Right atrium auricular region (tissue), 2 donors: ENCODE measurements around the gene NR3C2. TPM values are rescaled to one million over a fixed set of nuclear protein-coding genes. Genes with fewer than 3 reads are reported as not detected.

Experiments used
- DNase-seq: peaks from one replicate; pipeline ENCODE4 v3.0.0-alpha.2; 2019; ENCODE audit warnings: low spot score
- H3K27ac ChIP-seq, 2 donors: fragments of 200-600 bp; sonication (generic); 1 replicate in 1 of 2; 2 replicates in 1 of 2; pipeline ENCODE4 v1.5.1; 2016 to 2019
- H3K27me3 ChIP-seq, 2 donors: fragments of 200-600 bp; sonication (generic); one replicate each; pipeline versions ENCODE4 v1.5.1 to v1.6.0; 2017 to 2019
- H3K36me3 ChIP-seq: fragments of 200-600 bp; sonication (generic); one replicate; pipeline ENCODE4 v1.5.1; 2016
- H3K4me1 ChIP-seq, 2 donors: fragments of 200-600 bp; sonication (generic); one replicate each; pipeline versions ENCODE4 v1.5.1 to v1.6.0; 2017 to 2019
- H3K4me3 ChIP-seq, 2 donors: fragments of 200-600 bp; sonication (generic); 1 replicate in 1 of 2; 2 replicates in 1 of 2; pipeline ENCODE4 v1.5.1; 2017 to 2019; ENCODE audit warnings: mild to moderate bottlenecking in 1 of 2, moderate library complexity in 1 of 2
- H3K9me3 ChIP-seq, 2 donors: fragments of 200-600 bp; sonication (generic); one replicate each; pipeline ENCODE4 v1.5.1; 2019
- total RNA-seq, 2 donors: library from RNA; depleted of rRNA; stranded (reverse); fragments of >200 nt; gene quantifications; one replicate each; pipeline ENCODE4 v1.1.0, GENCODE V29; 2016
- TF ChIP-seq, protein P1 (sequence below), 2 donors: fragments of 200-600 bp; sonication (generic); IDR thresholded peaks; one replicate each; pipeline ENCODE4 v1.5.1; 2019; ENCODE audit warnings: antibody characterized with exemption in 2 of 2

The NR3C2 gene
- total RNA-seq, 2 donors from 2014 or later: 15.7 to 39.9 TPM

DNA sequence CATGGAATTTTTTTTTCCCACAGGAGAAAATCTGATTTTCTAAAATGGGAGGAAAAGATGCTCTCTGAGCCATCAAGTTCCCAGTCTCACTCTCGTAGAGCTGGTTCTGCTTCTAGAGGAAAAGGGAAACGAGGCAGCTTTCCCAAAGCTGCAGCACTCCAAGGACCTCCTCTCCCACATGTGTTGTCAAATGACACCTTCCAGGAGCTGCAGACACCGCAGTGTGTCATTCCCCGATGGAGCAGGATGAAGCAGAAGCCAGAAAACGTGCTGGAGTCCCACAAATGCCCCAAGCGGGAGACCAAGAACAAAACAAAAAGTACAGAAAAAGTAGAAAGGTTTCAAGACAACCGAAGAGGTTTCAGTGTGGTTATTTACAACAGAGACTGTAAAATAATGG, 362.3 kb downstream of the NR3C2 start:
- TF ChIP-seq, protein P1, sequence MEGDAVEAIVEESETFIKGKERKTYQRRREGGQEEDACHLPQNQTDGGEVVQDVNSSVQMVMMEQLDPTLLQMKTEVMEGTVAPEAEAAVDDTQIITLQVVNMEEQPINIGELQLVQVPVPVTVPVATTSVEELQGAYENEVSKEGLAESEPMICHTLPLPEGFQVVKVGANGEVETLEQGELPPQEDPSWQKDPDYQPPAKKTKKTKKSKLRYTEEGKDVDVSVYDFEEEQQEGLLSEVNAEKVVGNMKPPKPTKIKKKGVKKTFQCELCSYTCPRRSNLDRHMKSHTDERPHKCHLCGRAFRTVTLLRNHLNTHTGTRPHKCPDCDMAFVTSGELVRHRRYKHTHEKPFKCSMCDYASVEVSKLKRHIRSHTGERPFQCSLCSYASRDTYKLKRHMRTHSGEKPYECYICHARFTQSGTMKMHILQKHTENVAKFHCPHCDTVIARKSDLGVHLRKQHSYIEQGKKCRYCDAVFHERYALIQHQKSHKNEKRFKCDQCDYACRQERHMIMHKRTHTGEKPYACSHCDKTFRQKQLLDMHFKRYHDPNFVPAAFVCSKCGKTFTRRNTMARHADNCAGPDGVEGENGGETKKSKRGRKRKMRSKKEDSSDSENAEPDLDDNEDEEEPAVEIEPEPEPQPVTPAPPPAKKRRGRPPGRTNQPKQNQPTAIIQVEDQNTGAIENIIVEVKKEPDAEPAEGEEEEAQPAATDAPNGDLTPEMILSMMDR (IDR thresholded peaks at IDR 0.05): no peak
- Histone ChIP-seq H3K4me3 (no peak overlapping the region), H3K36me3 (peaks cover 35% of the 10 kb centered on the region), H3K9me3 (peaks cover 0 to 7% of the 10 kb centered on the region in 2 donors), H3K27ac (no peak overlapping the region), H3K4me1 (peaks cover 0 to 6% of the 10 kb centered on the region in 2 donors), H3K27me3 (no peaks in the 10 kb centered on the region)
- DNase-seq: no peak

DNA sequence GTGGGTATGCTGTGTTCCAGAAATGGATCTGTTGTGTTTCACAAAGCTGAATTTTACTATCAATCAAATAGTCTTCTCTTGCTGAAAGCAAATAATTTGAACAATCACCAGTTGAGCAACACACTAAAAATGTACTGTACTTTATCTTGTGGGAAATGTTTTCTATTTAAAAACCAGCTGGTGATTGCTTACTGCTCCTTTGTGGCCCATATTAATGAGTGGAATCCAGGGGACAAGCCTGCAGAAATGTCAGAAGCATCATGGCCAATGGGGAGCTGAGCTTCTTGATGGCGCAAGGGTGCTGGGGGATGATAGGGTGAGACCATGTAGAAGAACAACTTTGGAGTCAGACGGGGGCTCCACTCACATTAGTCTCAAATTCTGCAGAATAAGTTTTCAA, 364.2 kb downstream of the NR3C2 start:
- no peak overlapping the region for H3K4me3 ChIP-seq
- no peak overlapping the region for H3K27ac ChIP-seq
- peaks cover 0 to 6% of the 10 kb centered on the region in 2 donors for H3K4me1 ChIP-seq
- TF ChIP-seq, protein P1 (IDR thresholded peaks at IDR 0.05): no peak
- DNase-seq: no peak
- no peaks in the 10 kb centered on the region for H3K27me3 ChIP-seq
- peaks cover 0 to 11% of the 10 kb centered on the region in 2 donors for H3K9me3 ChIP-seq
- peaks cover 42% of the 10 kb centered on the region for H3K36me3 ChIP-seq

DNA sequence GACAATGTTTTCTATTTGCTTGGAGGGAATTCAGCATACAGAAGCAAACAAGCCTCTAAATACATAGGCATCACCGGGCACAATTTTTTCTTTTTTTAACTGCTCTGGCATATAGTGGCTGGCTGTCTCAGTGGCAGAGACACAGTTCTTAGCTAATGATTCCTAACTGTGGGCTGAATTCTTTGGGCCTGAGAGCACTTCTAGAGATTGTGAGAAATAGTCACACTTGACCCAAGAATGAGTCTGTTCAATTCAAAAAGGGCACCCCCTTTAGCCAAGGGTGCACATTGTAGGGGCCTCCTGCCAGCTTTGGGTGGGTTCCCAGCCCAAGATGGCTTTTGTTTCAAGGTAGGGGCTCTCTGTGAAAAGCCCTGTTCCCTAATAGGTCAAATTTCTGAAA, 364.6 kb downstream of the NR3C2 start:
- TF ChIP-seq, protein P1 (IDR thresholded peaks at IDR 0.05): no peak
- Histone ChIP-seq H3K9me3 (peaks cover 0 to 11% of the 10 kb centered on the region in 2 donors), H3K36me3 (peaks cover 42% of the 10 kb centered on the region), H3K4me1 (peaks cover 0 to 6% of the 10 kb centered on the region in 2 donors), H3K27ac (no peak overlapping the region), H3K4me3 (no peak overlapping the region), H3K27me3 (no peaks in the 10 kb centered on the region)
- peak; percentile 26 for DNase-seq

DNA sequence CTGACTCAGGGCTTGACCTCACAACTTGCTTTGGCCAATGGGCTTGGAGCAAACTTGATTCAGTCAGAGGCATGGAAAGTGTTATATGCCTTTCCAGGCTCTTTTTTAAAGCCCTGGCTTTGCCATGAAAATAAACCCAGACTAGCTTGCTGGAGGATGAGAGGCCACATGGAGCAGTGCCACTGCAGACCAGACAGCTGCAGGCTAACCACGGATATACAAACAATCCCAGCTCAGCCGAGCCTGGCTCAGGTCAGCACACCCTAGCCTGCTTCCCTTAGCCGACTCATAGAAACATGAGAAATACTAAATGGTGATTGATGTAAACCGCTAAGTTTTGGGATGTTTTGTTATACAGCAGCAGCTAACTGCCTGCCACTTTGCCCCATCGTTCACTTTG, 365.2 kb downstream of the NR3C2 start:
- Histone ChIP-seq H3K36me3 (peaks cover 41% of the 10 kb centered on the region), H3K9me3 (peaks cover 0 to 11% of the 10 kb centered on the region in 2 donors), H3K27ac (no peak overlapping the region), H3K4me1 (peaks cover 0 to 6% of the 10 kb centered on the region in 2 donors), H3K27me3 (no peaks in the 10 kb centered on the region), H3K4me3 (no peak overlapping the region)
- TF ChIP-seq, protein P1 (IDR thresholded peaks at IDR 0.05): no peak
- no peak for DNase-seq

DNA sequence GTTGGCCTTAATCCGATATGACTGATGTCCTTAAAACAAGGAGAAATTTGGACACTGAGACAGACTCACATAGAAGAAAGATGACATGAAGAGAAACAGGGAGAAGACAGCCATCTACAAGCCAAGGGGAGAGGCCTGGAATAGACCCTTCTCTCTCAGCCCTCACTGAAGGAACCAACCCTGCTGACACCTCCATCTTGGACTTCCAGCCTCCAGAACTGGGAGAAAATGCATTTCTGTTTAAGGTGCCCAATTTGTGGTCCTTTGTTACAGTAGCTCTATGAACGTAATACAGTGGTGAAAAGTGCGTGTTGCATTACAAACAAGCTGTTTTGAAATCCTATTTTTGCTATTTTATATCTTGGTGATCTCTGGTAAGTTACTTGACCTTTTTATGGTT, 366.8 kb downstream of the NR3C2 start:
- H3K9me3 ChIP-seq: peaks cover 0 to 11% of the 10 kb centered on the region in 2 donors
- DNase-seq: no peak
- H3K36me3 ChIP-seq: peaks cover 31% of the 10 kb centered on the region
- no peak overlapping the region for H3K4me3 ChIP-seq
- H3K27ac ChIP-seq: no peak overlapping the region
- peaks cover 0 to 13% of the 10 kb centered on the region in 2 donors for H3K4me1 ChIP-seq
- TF ChIP-seq, protein P1 (IDR thresholded peaks at IDR 0.05): no peak
- H3K27me3 ChIP-seq: no peaks in the 10 kb centered on the region

DNA sequence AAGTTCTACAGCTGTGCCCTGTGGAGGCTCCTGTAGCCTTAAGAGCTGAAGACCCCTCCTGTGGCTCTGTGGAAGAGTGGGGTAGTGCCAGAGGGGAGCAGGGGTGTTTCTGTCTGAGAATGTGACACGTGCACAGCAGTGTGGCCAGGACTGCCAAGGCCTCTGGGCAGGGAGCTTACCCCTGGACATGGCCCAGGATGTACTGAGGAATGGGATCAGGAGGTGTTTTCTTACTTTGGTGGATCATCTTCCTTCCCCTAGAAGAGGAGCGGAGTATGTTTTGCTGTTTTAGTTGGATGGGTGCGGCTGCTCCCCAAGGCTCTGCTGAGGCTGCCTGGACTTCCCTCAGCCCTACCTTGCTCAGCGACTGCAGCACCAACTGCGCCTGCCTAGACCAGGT, 367.8 kb downstream of the NR3C2 start:
- TF ChIP-seq, protein P1 (IDR thresholded peaks at IDR 0.05): no peak
- peaks cover 0 to 23% of the 10 kb centered on the region in 2 donors for H3K4me1 ChIP-seq
- no peak overlapping the region for H3K27ac ChIP-seq
- H3K27me3 ChIP-seq: no peaks in the 10 kb centered on the region
- H3K4me3 ChIP-seq: no peak overlapping the region
- peaks cover 0 to 11% of the 10 kb centered on the region in 2 donors for H3K9me3 ChIP-seq
- peaks cover 27% of the 10 kb centered on the region for H3K36me3 ChIP-seq
- DNase-seq: peak; percentile 38
